ENCODE data around the gene RHD. TPM values are rescaled to one million over a fixed set of nuclear protein-coding genes. Genes with fewer than 3 reads are reported as not detected.
A peak's percentile ranks its signal among the peaks of the same experiment; 100 is the strongest.

The RHD gene
- total RNA-seq, 2 experiments from 2014 or later, result not detected

GRCh38 chr1:25342846-25343245 is 70.5 kb downstream of the RHD start:
- Mint-ChIP-seq H3K4me3 (no peak overlapping the region), H3K36me3 (ENCODE audit: low read depth) (peaks cover 70% of the 10 kb centered on the region), H3K4me1 (ENCODE audit: low read depth) (peaks cover 48% of the 10 kb centered on the region), H3K27ac (no peak overlapping the region), H3K9me3 (no peaks in the 10 kb centered on the region), H3K27me3 (no peaks in the 10 kb centered on the region)
- H3K27ac ChIP-seq (ENCODE audit: low read depth in 1 of 2, low read length in 2 of 2), result no peak overlapping the region
- ChIA-PET CTCF (interaction anchor here (2.3 kb wide), 1 partner anchor 103 kb away, joined by 8 read pairs; no protein-coding TSS in a partner anchor), POLR2A (interaction anchor here (0.6 to 1.5 kb wide), 2 partner anchors 95 to 110 kb away, joined by 3 to 4 read pairs; partner anchors contain the start of genes RSRP1 and SYF2)
- no peaks in the 10 kb centered on the region for H3K27me3 ChIP-seq (ENCODE audit: control insufficient read depth in 1 of 2, insufficient read depth in 2 of 2, low read length in 2 of 2)
- peaks cover 12% of the 10 kb centered on the region for H3K4me1 ChIP-seq (ENCODE audit: insufficient read depth, low read length)
- H3K9me3 ChIP-seq (ENCODE audit: control insufficient read depth in 1 of 2, insufficient read depth in 1 of 2, low read length in 2 of 2), result no peaks in the 10 kb centered on the region
- no peak overlapping the region for H3K4me3 ChIP-seq (ENCODE audit: low read length)
- ATAC-seq (ENCODE audit: poor library complexity) (no peak), DNase-seq (no peak)
- no peak for TF ChIP-seq CTCF (IDR thresholded peaks at IDR 0.05)
- intact Hi-C loops (cut with DNase I, micrococcal nuclease), result no loop called here
- peaks cover 36% of the 10 kb centered on the region for H3K36me3 ChIP-seq (ENCODE audit: insufficient read depth, low read length)

- no peak overlapping the region for H3K4me3 Mint-ChIP-seq
- H3K4me1 Mint-ChIP-seq (ENCODE audit: low read depth), result peaks cover 51% of the 10 kb centered on the region
- ChIA-PET POLR2A (interaction anchor here (1.5 kb wide), 1 partner anchor 111 kb away, joined by 4 read pairs; the partner anchor contains the start of gene SYF2), CTCF (interaction anchor here (2.3 kb wide), 1 partner anchor 104 kb away, joined by 8 read pairs; no protein-coding TSS in a partner anchor)
- peaks cover 14% of the 10 kb centered on the region for H3K4me1 ChIP-seq (ENCODE audit: insufficient read depth, low read length)
- H3K36me3 Mint-ChIP-seq (ENCODE audit: low read depth), result peaks cover 70% of the 10 kb centered on the region
- H3K27me3 ChIP-seq (ENCODE audit: control insufficient read depth in 1 of 2, insufficient read depth in 2 of 2, low read length in 2 of 2), result no peaks in the 10 kb centered on the region
- no peaks in the 10 kb centered on the region for H3K9me3 ChIP-seq (ENCODE audit: control insufficient read depth in 1 of 2, insufficient read depth in 1 of 2, low read length in 2 of 2)
- H3K9me3 Mint-ChIP-seq, result no peaks in the 10 kb centered on the region
- no peak overlapping the region for H3K27ac ChIP-seq (ENCODE audit: low read depth in 1 of 2, low read length in 2 of 2)
- H3K4me3 ChIP-seq (ENCODE audit: low read length), result no peak overlapping the region
- H3K36me3 ChIP-seq (ENCODE audit: insufficient read depth, low read length), result peaks cover 39% of the 10 kb centered on the region
- no peaks in the 10 kb centered on the region for H3K27me3 Mint-ChIP-seq
- TF ChIP-seq CTCF (IDR thresholded peaks at IDR 0.05), result no peak
- intact Hi-C loops (cut with DNase I, micrococcal nuclease), result no loop called here
- DNase-seq (peak in 1 of 14 experiments; percentile 0), ATAC-seq (ENCODE audit: poor library complexity) (no peak)
- peak overlapping the region; percentile 12 for H3K27ac Mint-ChIP-seq
Measured at GRCh38 chr1:25343872-25344271, 71.6 kb downstream of the RHD start.

- ChIA-PET POLR2A (no interaction called here), CTCF (no interaction called here)
- Mint-ChIP-seq H3K4me3 (no peak overlapping the region), H3K4me1 (ENCODE audit: low read depth) (peaks cover 24% of the 10 kb centered on the region), H3K27ac (no peak overlapping the region), H3K9me3 (no peaks in the 10 kb centered on the region), H3K36me3 (ENCODE audit: low read depth) (peaks cover 73% of the 10 kb centered on the region), H3K27me3 (no peaks in the 10 kb centered on the region)
- no peak overlapping the region for H3K27ac ChIP-seq (ENCODE audit: low read depth in 1 of 2, low read length in 2 of 2)
- ATAC-seq (ENCODE audit: poor library complexity) (no peak), DNase-seq (no peak)
- H3K27me3 ChIP-seq (ENCODE audit: control insufficient read depth in 1 of 2, insufficient read depth in 2 of 2, low read length in 2 of 2), result no peaks in the 10 kb centered on the region
- no peaks in the 10 kb centered on the region for H3K9me3 ChIP-seq (ENCODE audit: control insufficient read depth in 1 of 2, insufficient read depth in 1 of 2, low read length in 2 of 2)
- peaks cover 61% of the 10 kb centered on the region for H3K36me3 ChIP-seq (ENCODE audit: insufficient read depth, low read length)
- no peak for TF ChIP-seq CTCF (IDR thresholded peaks at IDR 0.05)
- H3K4me1 ChIP-seq (ENCODE audit: insufficient read depth, low read length), result peaks cover 2% of the 10 kb centered on the region
- H3K4me3 ChIP-seq (ENCODE audit: low read length), result no peak overlapping the region
- intact Hi-C loops (cut with DNase I, micrococcal nuclease), result no loop called here
Measured at GRCh38 chr1:25347556-25347955, 75.2 kb downstream of the RHD start.

All from CD4-positive, alpha-beta T cell (primary cell).